ENCODE data around the gene HBD.

GRCh38 chr11:5233307-5233706 is 976 bp downstream of the HBD start:
- no peak for TF ChIP-seq HIC1 (tag by site-specific recombination; IDR thresholded peaks at IDR 0.05)
- TF ChIP-seq ZNF133 (tag by site-specific recombination; IDR thresholded peaks at IDR 0.05), result no peak
- TF ChIP-seq ZNF747 (tag by site-specific recombination; IDR thresholded peaks at IDR 0.05), result no peak
- no peak for TF ChIP-seq CTCF (tag by site-specific recombination; IDR thresholded peaks at IDR 0.05)
- no peak for TF ChIP-seq ZNF350 (tag by site-specific recombination; IDR thresholded peaks at IDR 0.05)
- TF ChIP-seq ZNF776 (tag by site-specific recombination; IDR thresholded peaks at IDR 0.05; ENCODE audit: borderline replicate concordance), result no peak
- no peak for TF ChIP-seq BCL11A (tag by site-specific recombination; IDR thresholded peaks at IDR 0.05; ENCODE audit: low read depth)
- no peak for TF ChIP-seq ZNF623 (tag by site-specific recombination; IDR thresholded peaks at IDR 0.05)
- no peak for TF ChIP-seq ZFP37 (tag by site-specific recombination; IDR thresholded peaks at IDR 0.05)
- TF ChIP-seq, protein P1, sequence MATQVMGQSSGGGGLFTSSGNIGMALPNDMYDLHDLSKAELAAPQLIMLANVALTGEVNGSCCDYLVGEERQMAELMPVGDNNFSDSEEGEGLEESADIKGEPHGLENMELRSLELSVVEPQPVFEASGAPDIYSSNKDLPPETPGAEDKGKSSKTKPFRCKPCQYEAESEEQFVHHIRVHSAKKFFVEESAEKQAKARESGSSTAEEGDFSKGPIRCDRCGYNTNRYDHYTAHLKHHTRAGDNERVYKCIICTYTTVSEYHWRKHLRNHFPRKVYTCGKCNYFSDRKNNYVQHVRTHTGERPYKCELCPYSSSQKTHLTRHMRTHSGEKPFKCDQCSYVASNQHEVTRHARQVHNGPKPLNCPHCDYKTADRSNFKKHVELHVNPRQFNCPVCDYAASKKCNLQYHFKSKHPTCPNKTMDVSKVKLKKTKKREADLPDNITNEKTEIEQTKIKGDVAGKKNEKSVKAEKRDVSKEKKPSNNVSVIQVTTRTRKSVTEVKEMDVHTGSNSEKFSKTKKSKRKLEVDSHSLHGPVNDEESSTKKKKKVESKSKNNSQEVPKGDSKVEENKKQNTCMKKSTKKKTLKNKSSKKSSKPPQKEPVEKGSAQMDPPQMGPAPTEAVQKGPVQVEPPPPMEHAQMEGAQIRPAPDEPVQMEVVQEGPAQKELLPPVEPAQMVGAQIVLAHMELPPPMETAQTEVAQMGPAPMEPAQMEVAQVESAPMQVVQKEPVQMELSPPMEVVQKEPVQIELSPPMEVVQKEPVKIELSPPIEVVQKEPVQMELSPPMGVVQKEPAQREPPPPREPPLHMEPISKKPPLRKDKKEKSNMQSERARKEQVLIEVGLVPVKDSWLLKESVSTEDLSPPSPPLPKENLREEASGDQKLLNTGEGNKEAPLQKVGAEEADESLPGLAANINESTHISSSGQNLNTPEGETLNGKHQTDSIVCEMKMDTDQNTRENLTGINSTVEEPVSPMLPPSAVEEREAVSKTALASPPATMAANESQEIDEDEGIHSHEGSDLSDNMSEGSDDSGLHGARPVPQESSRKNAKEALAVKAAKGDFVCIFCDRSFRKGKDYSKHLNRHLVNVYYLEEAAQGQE (tag by site-specific recombination; IDR thresholded peaks at IDR 0.05), result no peak
- no peak for TF ChIP-seq ZNF274 (IDR thresholded peaks at IDR 0.05; ENCODE audit: low read length)
- TF ChIP-seq ZNF274 (tag by site-specific recombination; IDR thresholded peaks at IDR 0.05; ENCODE audit: borderline replicate concordance), result no peak
- no peak for TF ChIP-seq KLF1 (tag by site-specific recombination; IDR thresholded peaks at IDR 0.05)

All from HEK293 (cell line).